GM12801 (cell line): ENCODE measurements around the gene WNK2.

Experiments
- CTCF ChIP-seq: IDR thresholded peaks from one replicate; pipeline ENCODE4 v1.5.1; 2011; ENCODE audit warnings: control low read depth; ENCODE audit not compliant: insufficient read length; ENCODE audit errors: extremely low read depth

Gene WNK2

DNA sequence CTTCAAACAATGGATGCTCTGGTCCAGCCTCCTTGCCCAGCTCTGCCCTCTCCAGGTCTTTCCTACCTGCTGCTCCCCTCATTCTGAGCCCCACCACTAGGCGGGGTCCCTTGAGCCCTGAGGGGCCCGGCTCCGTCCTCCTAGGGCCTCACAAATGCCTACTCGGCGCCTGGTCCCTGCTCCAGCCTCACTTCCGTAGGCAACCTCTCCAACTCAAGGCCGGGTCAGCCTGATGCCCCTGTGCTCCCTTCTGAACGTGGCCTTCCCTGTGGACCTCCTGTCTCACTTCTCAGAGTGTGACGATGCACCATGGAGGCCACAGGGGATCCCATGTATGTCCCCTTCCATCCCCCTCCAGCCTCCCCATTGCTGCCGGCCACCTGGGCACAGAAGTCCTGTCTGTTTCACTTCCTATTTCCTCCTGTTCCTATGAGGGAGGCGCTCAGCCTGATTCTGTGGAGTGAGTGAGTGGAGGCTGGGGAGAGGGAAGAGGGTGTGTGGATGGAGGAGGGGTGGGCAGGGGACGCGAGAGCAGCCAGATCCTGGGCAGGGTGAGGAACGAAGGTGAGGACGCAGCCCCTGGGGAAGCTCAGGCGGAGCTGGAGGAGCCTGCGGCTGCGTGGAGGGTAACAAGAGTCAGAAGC is 140.4 kb downstream of the WNK2 start:
- no peak for TF ChIP-seq CTCF

DNA sequence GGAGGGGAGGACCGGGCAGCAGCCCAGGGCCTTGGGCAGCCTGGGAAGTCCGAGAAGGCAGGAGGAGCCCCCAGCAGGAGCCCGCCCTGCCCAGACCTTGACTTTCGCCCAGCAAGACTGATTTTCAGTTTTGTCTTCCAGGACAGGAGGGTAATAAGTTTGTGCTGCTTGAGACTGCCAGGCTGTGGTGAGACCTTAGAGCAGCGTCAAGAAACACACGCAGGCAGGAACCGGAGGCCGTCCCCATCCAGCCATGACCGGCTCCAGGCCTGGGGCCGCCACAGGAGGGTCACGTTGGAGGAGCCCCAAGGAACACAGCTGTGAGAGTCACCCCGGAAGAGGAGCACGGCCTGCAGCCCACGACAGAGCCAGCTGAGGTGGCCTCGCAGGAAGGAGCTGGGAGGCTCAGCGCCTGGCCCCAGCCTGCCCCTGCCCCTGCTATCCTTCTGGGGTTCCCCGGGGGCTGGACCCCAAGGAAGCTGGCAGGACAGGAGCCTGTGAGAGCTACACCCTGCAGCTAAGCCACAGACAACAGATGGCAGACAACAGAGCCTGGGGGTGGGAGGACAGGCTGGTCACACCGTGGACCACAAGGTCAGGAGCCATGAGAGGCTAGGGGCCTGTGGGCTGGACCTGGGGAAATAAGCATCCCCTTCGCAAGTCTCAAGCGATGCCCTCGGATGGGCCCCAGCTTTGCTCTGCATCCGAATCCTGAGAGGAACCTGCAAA is 141.5 kb downstream of the WNK2 start:
- no peak for TF ChIP-seq CTCF

DNA sequence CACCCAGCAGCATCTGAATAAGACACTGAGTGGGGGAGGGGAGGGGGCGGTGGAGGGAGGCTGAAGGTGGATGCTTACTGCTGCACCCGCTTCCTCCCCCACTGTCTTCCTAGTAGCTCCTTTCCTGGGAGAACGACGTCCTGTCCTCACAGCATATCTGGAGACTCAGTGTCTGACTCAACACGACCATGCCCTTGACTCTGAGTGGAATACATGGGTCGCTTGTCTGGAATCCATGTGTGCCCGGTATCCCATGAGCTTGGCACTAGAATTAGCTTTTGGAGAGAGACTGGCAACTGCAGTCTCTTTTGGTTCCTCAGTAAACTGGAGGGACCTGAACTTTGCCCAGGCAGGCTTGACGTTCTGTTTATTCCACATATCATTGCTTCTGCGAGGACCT is 142.1 kb downstream of the WNK2 start:
- no peak for TF ChIP-seq CTCF

DNA sequence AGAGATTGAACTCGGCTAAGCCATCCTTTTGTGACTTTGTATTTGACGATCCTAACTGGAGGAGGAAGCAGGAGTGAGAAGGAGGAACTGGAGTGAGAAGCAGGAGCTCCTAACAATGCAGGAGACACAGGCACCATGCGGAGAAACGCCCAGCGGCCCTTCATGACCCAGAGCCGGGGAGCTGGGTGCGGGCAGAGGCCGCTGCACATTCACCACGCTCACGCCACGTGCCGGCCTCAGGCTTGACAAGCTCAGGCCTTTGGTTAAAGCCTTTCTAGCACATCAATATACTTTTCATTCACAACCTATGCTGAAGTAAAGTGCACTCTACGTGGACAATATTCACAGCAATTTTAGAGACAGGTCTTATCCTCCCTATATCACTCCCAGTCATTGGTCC is 142.7 kb downstream of the WNK2 start:
- no peak for TF ChIP-seq CTCF

GRCh38 chr9:93329629-93330280 is 145.8 kb downstream of the WNK2 start:
- no peak for TF ChIP-seq CTCF

- TF ChIP-seq CTCF = no peak
Observed at GRCh38 chr9:93332317-93332716, 148.4 kb downstream of the WNK2 start.

DNA sequence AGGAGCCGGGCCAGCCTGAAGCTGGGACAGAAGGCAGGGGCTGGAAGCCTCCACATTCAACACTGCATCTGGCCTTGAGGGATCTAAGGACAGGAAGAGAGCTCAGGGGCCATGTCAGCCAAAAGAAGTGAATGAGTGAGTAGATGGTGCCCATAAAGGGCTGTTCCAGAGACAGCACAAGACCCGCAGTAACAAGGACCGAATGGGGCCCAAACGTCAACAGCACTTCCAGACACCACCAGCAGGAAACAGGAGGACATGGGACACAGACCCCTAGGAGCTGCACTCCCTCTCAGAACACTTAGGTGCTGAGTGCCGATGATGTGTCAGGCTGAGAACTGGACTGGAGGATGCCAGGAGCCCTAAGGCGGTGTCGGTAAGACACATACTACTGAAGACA is 152.8 kb downstream of the WNK2 start:
- no peak for TF ChIP-seq CTCF
